H1 (cell line): ENCODE data around the gene H2BK1. TPM values are rescaled to one million over a fixed set of nuclear protein-coding genes. Genes with fewer than 3 reads are reported as not detected.

Experiments
- BACH1 ChIP-seq: IDR thresholded peaks from 2 replicates; pipeline ENCODE4 v1.6.1; 2012; ENCODE audit warnings: low read length, improper control_type of control experiment
- BRCA1 ChIP-seq: IDR thresholded peaks from 2 replicates; pipeline ENCODE4 v1.6.1; 2012; ENCODE audit warnings: low read depth, low read length, improper control_type of control experiment
- CHD1 ChIP-seq: IDR thresholded peaks from 2 replicates; pipeline ENCODE4 v1.6.1; 2012; ENCODE audit warnings: low read depth, low read length, improper control_type of control experiment
- CHD2 ChIP-seq: IDR thresholded peaks from 2 replicates; pipeline ENCODE4 v1.6.1; 2012; ENCODE audit warnings: low read length, improper control_type of control experiment
- CREB1 ChIP-seq: IDR thresholded peaks from 2 replicates; pipeline ENCODE4 v1.6.1; 2012; ENCODE audit warnings: inconsistent platforms
- EGR1 ChIP-seq: IDR thresholded peaks from 2 replicates; pipeline ENCODE4 v1.6.1; 2011; ENCODE audit warnings: low read depth, low read length, borderline replicate concordance
- HDAC2 ChIP-seq, 2 experiments: fragments of 300-600 bp in 1 of 2; sonication (generic) in 1 of 2; IDR thresholded peaks; 2 replicates each; pipeline ENCODE4 v1.6.1; 2011 to 2012; ENCODE audit warnings: low read depth in 2 of 2, low read length in 2 of 2, mild to moderate bottlenecking in 2 of 2, moderate library complexity in 2 of 2, borderline replicate concordance in 1 of 2, inconsistent platforms in 1 of 2
- JUND ChIP-seq: IDR thresholded peaks from 2 replicates; pipeline ENCODE4 v1.6.1; 2011; ENCODE audit warnings: mild to moderate bottlenecking, improper control_type of control experiment, low read length
- KDM5A ChIP-seq: fragments of 200-600 bp; IDR thresholded peaks from 2 replicates; pipeline ENCODE4 v1.7.1; 2012; ENCODE audit warnings: mild to moderate bottlenecking, low read length, inconsistent platforms, mixed read lengths
- NRF1 ChIP-seq: IDR thresholded peaks from 2 replicates; pipeline ENCODE4 v1.6.1; 2011; ENCODE audit warnings: mild to moderate bottlenecking, low read depth, low read length, improper control_type of control experiment
- PHF8 ChIP-seq: fragments of 200-600 bp; sonication (generic); conservative IDR thresholded peaks from 2 replicates; pipeline ENCODE4 v1.7.1; 2012; ENCODE audit warnings: low read depth, mild to moderate bottlenecking, inconsistent platforms, low read length, moderate library complexity
- POLR2A ChIP-seq, 2 experiments: IDR thresholded peaks; 1 replicate in 1 of 2; 2 replicates in 1 of 2; pipeline ENCODE4 v1.6.1; 2011; ENCODE audit warnings: low read depth in 2 of 2, low read length in 2 of 2, mild to moderate bottlenecking in 2 of 2; ENCODE audit errors: control extremely low read depth in 1 of 2
- POLR2AphosphoS5 ChIP-seq: IDR thresholded peaks from 2 replicates; pipeline ENCODE4 v1.6.1; 2011; ENCODE audit warnings: low read depth, low read length
- SAP30 ChIP-seq: fragments of 300-600 bp; sonication (generic); IDR thresholded peaks from 2 replicates; pipeline ENCODE4 v1.7.1; 2012; ENCODE audit warnings: low read length, moderate library complexity, mild to moderate bottlenecking, inconsistent platforms; ENCODE audit not compliant: insufficient read depth, insufficient replicate concordance
- SIRT6 ChIP-seq: IDR thresholded peaks from one replicate; pipeline ENCODE4 v1.7.1; 2012; ENCODE audit warnings: low read length, inconsistent platforms
- SIX5 ChIP-seq: IDR thresholded peaks from 2 replicates; pipeline ENCODE4 v1.6.1; 2011; ENCODE audit warnings: mild to moderate bottlenecking, low read depth, low read length
- SP1 ChIP-seq: IDR thresholded peaks from 2 replicates; pipeline ENCODE4 v1.6.1; 2011; ENCODE audit warnings: low read depth, low read length
- SRF ChIP-seq: IDR thresholded peaks from 2 replicates; pipeline ENCODE4 v1.6.1; 2011; ENCODE audit warnings: mild to moderate bottlenecking, low read depth, low read length, moderate library complexity
- TAF1 ChIP-seq: IDR thresholded peaks from 2 replicates; pipeline ENCODE4 v1.6.1; 2011; ENCODE audit warnings: mild to moderate bottlenecking, low read depth, low read length
- TCF12 ChIP-seq: IDR thresholded peaks from 2 replicates; pipeline ENCODE4 v1.6.1; 2011; ENCODE audit warnings: low read depth, mild to moderate bottlenecking, low read length
- TEAD4 ChIP-seq: IDR thresholded peaks from 2 replicates; pipeline ENCODE4 v1.6.1; 2012; ENCODE audit warnings: low read depth, low read length, inconsistent platforms, mixed read lengths
- polyA plus RNA-seq, 7 experiments: library from polyadenylated mRNA; depleted of rRNA in 3 of 7; stranded (reverse) in 5 of 7; unstranded in 2 of 7; fragments of >200 nt in 5 of 7; fragments of 200-250 nt in 2 of 7; gene quantifications; 1 replicate in 5 of 7; 2 replicates in 1 of 7; 4 replicates in 1 of 7; pipeline versions ENCODE4 v1.2.1 to v1.2.3, GENCODE V29; 2011 to 2013; ENCODE audit warnings: missing spikeins in 2 of 7, mixed read lengths in 2 of 7
- total RNA-seq: library from RNA; stranded (reverse); fragmentation: NEBNext Ultra II Directional; extraction: Animal tissue kit (Norgen Biotek cat#: 25700); gene quantifications from 2 replicates; pipeline ENCODE4 v1.2.1, GENCODE V29; 2021
- TF ChIP-seq, protein P1 (sequence below): IDR thresholded peaks from 2 replicates; pipeline ENCODE4 v1.6.1; 2011; ENCODE audit warnings: low read depth, mild to moderate bottlenecking, low read length; ENCODE audit not compliant: insufficient read depth
- TF ChIP-seq, protein P2 (sequence below): IDR thresholded peaks from 2 replicates; pipeline ENCODE4 v1.6.1; 2012; ENCODE audit warnings: inconsistent platforms
- TF ChIP-seq, protein P3 (sequence below): IDR thresholded peaks from 2 replicates; pipeline ENCODE4 v1.6.1; 2011; ENCODE audit warnings: low read length, improper control_type of control experiment

The H2BK1 gene
- total and polyA plus RNA-seq, 2 of the 8 experiments (the other 6 are each of a cell fraction or from before 2014, with no cell fraction given) = not detected

DNA sequence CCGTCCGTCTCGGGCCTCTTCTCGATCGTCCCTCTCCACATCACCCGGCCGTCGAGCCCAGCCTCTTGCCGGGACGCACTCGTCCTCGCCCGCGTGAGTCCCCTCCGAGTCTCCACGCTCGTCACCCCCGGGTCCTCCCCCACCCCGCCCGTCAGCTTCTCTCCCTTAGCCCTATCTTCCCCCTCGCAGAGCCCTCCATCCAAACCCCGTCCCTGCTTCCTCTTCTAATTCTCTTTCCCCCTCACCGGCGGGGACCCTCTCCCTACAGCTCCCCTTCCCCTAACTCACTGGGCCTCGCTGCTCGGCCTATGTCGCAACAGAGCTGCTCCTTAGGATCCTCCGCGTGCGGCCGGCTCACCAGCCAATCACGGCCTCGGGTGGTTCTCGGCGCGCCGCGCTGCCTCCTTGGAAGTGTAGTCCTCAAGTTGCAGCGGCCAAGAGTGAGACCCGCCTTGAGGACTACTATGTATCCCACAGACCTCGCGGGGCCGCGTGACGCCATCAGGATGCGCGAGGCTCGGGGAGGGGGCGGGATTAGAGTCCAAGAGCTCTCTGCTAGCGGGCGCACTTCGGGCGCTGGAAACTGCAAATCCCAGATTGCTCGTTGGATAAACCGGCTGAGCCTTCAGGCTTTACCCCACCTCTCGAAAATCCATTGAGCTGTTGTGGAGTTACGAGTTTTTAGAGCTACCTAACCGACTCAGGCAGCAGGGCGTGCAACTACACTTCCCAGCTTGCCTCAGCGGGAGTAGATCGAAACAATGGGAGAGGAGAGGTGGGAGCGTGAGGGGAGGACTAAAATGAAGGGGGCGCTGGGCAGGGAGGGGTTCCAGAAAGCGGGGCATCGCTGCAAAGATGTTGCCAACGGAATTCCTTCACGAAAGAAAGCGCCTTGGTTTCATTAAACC is 16.8 kb upstream of the H2BK1 start, which contains the start of gene ABCF2 (continued):
- TF ChIP-seq HDAC2 (IDR thresholded peaks at IDR 0.05; ENCODE audit: borderline replicate concordance in 1 of 2, low read depth in 2 of 2, low read length in 2 of 2) (no peak; a peak in 1 of 4 replicates), CREB1 (peak; percentile 98), POLR2AphosphoS5 (no peak; the same call in 1 of the 2 replicates), SP1 (peak; percentile 79), KDM5A (0 out of 2 replicates have a peak, but pooled peaks have one; percentile 12), CHD1 (no peak), SIRT6 (no peak), TCF12 (no peak), EGR1 (no peak), SAP30 (peak; percentile 43), TEAD4 (no peak), SRF (peak; percentile 70), NRF1 (no peak), SIX5 (peak; percentile 83; the same call in 1 of the 2 replicates), BRCA1 (no peak), CHD2 (no peak; the same call in 1 of the 2 replicates), TAF1 (peak; percentile 61), JUND (no peak), PHF8 (peak; percentile 71), BACH1 (no peak), POLR2A (IDR thresholded peaks at IDR 0.05; ENCODE audit: control extremely low read depth in 1 of 2, low read depth in 2 of 2, low read length in 2 of 2) (peak; percentile 56 to 76; a peak in 2 of 3 replicates)
- TF ChIP-seq, protein P1, sequence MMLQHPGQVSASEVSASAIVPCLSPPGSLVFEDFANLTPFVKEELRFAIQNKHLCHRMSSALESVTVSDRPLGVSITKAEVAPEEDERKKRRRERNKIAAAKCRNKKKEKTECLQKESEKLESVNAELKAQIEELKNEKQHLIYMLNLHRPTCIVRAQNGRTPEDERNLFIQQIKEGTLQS = peak; percentile 87
- TF ChIP-seq, protein P2, sequence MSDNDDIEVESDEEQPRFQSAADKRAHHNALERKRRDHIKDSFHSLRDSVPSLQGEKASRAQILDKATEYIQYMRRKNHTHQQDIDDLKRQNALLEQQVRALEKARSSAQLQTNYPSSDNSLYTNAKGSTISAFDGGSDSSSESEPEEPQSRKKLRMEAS = peak; percentile 64; the same call in 1 of the 2 replicates
- TF ChIP-seq, protein P3, sequence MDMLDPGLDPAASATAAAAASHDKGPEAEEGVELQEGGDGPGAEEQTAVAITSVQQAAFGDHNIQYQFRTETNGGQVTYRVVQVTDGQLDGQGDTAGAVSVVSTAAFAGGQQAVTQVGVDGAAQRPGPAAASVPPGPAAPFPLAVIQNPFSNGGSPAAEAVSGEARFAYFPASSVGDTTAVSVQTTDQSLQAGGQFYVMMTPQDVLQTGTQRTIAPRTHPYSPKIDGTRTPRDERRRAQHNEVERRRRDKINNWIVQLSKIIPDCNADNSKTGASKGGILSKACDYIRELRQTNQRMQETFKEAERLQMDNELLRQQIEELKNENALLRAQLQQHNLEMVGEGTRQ = no peak
